ENCODE data around the gene TOMM7. TPM values are rescaled to one million over a fixed set of nuclear protein-coding genes. Genes with fewer than 3 reads are reported as not detected.
A peak's percentile ranks its signal among the peaks of the same experiment; 100 is the strongest.

The TOMM7 gene
- total RNA-seq, 1 experiment from 2014 or later: 325 TPM

- no peaks in the 10 kb centered on the region for H3K27me3 ChIP-seq (ENCODE audit: insufficient read depth, low read length)
- DNase-seq (ENCODE audit: low read depth, low spot score) (no peak), ATAC-seq (peak; percentile 31; the same call in 1 of the 2 replicates)
- H3K79me2 ChIP-seq (ENCODE audit: insufficient read depth, low read length): peaks cover 10% of the 10 kb centered on the region
- CTCF ChIA-PET: interaction anchor here (1.3 to 2.0 kb wide), 3 partner anchors 194 to 300 kb away, joined by 3 to 8 read pairs (median 6); no protein-coding TSS in a partner anchor
- peaks cover 39 to 46% of the 10 kb centered on the region in 2 experiments for H3K4me1 ChIP-seq (ENCODE audit: control insufficient read depth in 1 of 2, insufficient read depth in 2 of 2, low read length in 2 of 2)
- no peak overlapping the region for H3K9ac ChIP-seq (ENCODE audit: low read length)
- H3K27ac ChIP-seq (ENCODE audit: low read depth, low read length): peak overlapping the region; percentile 97; the same call in 1 of the 2 replicates
- TF ChIP-seq EZH2 (IDR thresholded peaks at IDR 0.05): no peak
- 0 out of 2 replicates have a peak, but pooled peaks have one; percentile 9 for TF ChIP-seq POLR2AphosphoS5 (IDR thresholded peaks at IDR 0.05; ENCODE audit: low read depth, low read length)
- TF ChIP-seq CTCF (IDR thresholded peaks at IDR 0.05 in 2 of 3, conservative IDR thresholded peaks at IDR 0.05 in 1 of 3; ENCODE audit: borderline replicate concordance in 1 of 3, insufficient read depth in 1 of 3, low read depth in 2 of 3, low read length in 2 of 3): peak; percentile 38 to 83 (median 74); a peak in 5 of 6 replicates
- TF ChIP-seq POLR2A (IDR thresholded peaks at IDR 0.05; ENCODE audit: borderline replicate concordance, extremely low read depth, insufficient read depth, insufficient read length): peak; percentile 22
- no peak for TF ChIP-seq EGR1 (IDR thresholded peaks at IDR 0.05; ENCODE audit: low read depth)
- TF ChIP-seq RAD21 (IDR thresholded peaks at IDR 0.05; ENCODE audit: low read depth): peak; percentile 53
- H3K9me3 ChIP-seq (ENCODE audit: control insufficient read depth in 1 of 2, insufficient read depth in 1 of 2, low read depth in 1 of 2, low read length in 2 of 2): no peaks in the 10 kb centered on the region
- BruUV-seq (replicated peaks): no TSS peak
- RAD21 ChIA-PET (ENCODE audit: low non-redundant PET in 1 of 2, low total read pairs in 2 of 2, uncharacterized antibody in 2 of 2, unreplicated experiment in 2 of 2): no interaction called here
- no peak overlapping the region for H2AFZ ChIP-seq (ENCODE audit: low read depth, low read length, poor library complexity, severe bottlenecking)
- H3K36me3 ChIP-seq (ENCODE audit: control insufficient read depth in 1 of 2, insufficient read depth in 2 of 2, low read length in 2 of 2): peaks cover 2 to 17% of the 10 kb centered on the region in 2 experiments; a peak in 1 of 4 replicates
- H3K4me3 ChIP-seq (replicated peaks in 1 of 2; ENCODE audit: low read depth in 1 of 2, low read length in 2 of 2): no peak overlapping the region
- H3K9me2 ChIP-seq (ENCODE audit: insufficient read depth): no peaks in the 10 kb centered on the region
- H3K4me2 ChIP-seq (ENCODE audit: low read length): no peak overlapping the region
- POLR2A ChIA-PET: interaction anchor here (0.9 kb wide), 1 partner anchor 40 kb away, joined by 3 read pairs; no protein-coding TSS in a partner anchor
- intact Hi-C loops (cut with micrococcal nuclease): loop anchor here (5.0 kb wide), 1 partner anchor 151 kb away; the partner anchor contains the start of gene HYCC1
- H4K20me1 ChIP-seq (ENCODE audit: insufficient read depth): no peaks in the 10 kb centered on the region
These were observed 38.3 kb upstream of the TOMM7 start for GRCh38 chr7:22860784-22861482.
